Measurements from ENCODE around the gene FMNL2.

FMNL2 gene

GRCh38 chr2:152635635-152636298, 300.8 kb downstream of the FMNL2 start:
- peak; percentile 43 for DNase-seq
- Histone ChIP-seq H3K27ac (no peak overlapping the region), H3K4me3 (ENCODE audit: low read depth, low read length) (no peak overlapping the region), H3K27me3 (replicated peaks) (no peaks in the 10 kb centered on the region), H3K36me3 (replicated peaks) (peaks cover 25% of the 10 kb centered on the region)
- peak; percentile 86 for TF ChIP-seq CTCF (IDR thresholded peaks at IDR 0.05; ENCODE audit: low read depth, low read length, missing control alignments)
- in situ Hi-C loops (cut with HindIII; ENCODE audit: low pct_ligation_motif_present, low sequenced_read_pairs): loop anchor here (25.0 kb wide), 1 partner anchor 448 kb away; the partner anchor contains the start of gene STAM2

GRCh38 chr2:152637251-152637650, 302.3 kb downstream of the FMNL2 start:
- no peak for DNase-seq
- no peak for TF ChIP-seq CTCF (IDR thresholded peaks at IDR 0.05; ENCODE audit: low read depth, low read length, missing control alignments)
- H3K36me3 ChIP-seq (replicated peaks): peaks cover 31% of the 10 kb centered on the region
- H3K4me3 ChIP-seq (ENCODE audit: low read depth, low read length): no peak overlapping the region
- no peaks in the 10 kb centered on the region for H3K27me3 ChIP-seq (replicated peaks)
- in situ Hi-C loops (cut with HindIII; ENCODE audit: low pct_ligation_motif_present, low sequenced_read_pairs): loop anchor here (25.0 kb wide), 1 partner anchor 450 kb away; the partner anchor contains the start of gene STAM2
- no peak overlapping the region for H3K27ac ChIP-seq

GRCh38 chr2:152638056-152638455, 303.1 kb downstream of the FMNL2 start:
- H3K27me3 ChIP-seq (replicated peaks): no peaks in the 10 kb centered on the region
- TF ChIP-seq CTCF (IDR thresholded peaks at IDR 0.05; ENCODE audit: low read depth, low read length, missing control alignments): no peak
- H3K27ac ChIP-seq: no peak overlapping the region
- peaks cover 32% of the 10 kb centered on the region for H3K36me3 ChIP-seq (replicated peaks)
- no peak for DNase-seq
- in situ Hi-C loops (cut with HindIII; ENCODE audit: low pct_ligation_motif_present, low sequenced_read_pairs): loop anchor here (25.0 kb wide), 1 partner anchor 451 kb away; the partner anchor contains the start of gene STAM2
- H3K4me3 ChIP-seq (ENCODE audit: low read depth, low read length): no peak overlapping the region

- Histone ChIP-seq H3K4me3 (ENCODE audit: low read depth, low read length) (no peak overlapping the region), H3K27ac (no peak overlapping the region), H3K27me3 (replicated peaks) (no peaks in the 10 kb centered on the region), H3K36me3 (replicated peaks) (peaks cover 36% of the 10 kb centered on the region)
- TF ChIP-seq CTCF (IDR thresholded peaks at IDR 0.05; ENCODE audit: low read depth, low read length, missing control alignments): no peak
- in situ Hi-C loops (cut with HindIII; ENCODE audit: low pct_ligation_motif_present, low sequenced_read_pairs): loop anchor here (25.0 kb wide), 1 partner anchor 451 kb away; the partner anchor contains the start of gene STAM2
- DNase-seq: no peak
Measured at GRCh38 chr2:152638590-152638989, 303.6 kb downstream of the FMNL2 start.

- DNase-seq: no peak
- Histone ChIP-seq H3K27ac (no peak overlapping the region), H3K27me3 (replicated peaks) (no peaks in the 10 kb centered on the region), H3K36me3 (replicated peaks) (peaks cover 43% of the 10 kb centered on the region), H3K4me3 (ENCODE audit: low read depth, low read length) (no peak overlapping the region)
- TF ChIP-seq CTCF (IDR thresholded peaks at IDR 0.05; ENCODE audit: low read depth, low read length, missing control alignments): no peak
- in situ Hi-C loops (cut with HindIII; ENCODE audit: low pct_ligation_motif_present, low sequenced_read_pairs): loop anchor here (25.0 kb wide), 1 partner anchor 457 kb away; the partner anchor contains the start of gene STAM2
Measured at GRCh38 chr2:152644189-152644873, 309.4 kb downstream of the FMNL2 start.

Data from brain microvascular endothelial cell (primary cell).